SK-N-MC (cell line): Measurements from ENCODE around the gene RRP12.

Experiments
- EZH2 ChIP-seq: fragments of 200-600 bp; sonication (generic); IDR thresholded peaks from one replicate; pipeline ENCODE4 v1.6.1; 2017; ENCODE audit warnings: antibody characterized with exemption
- FOXP2 ChIP-seq: optimal IDR thresholded peaks from 2 replicates; pipeline ENCODE3; 2011; ENCODE audit warnings: mild to moderate bottlenecking, moderate library complexity; ENCODE audit not compliant: insufficient read depth; ENCODE audit errors: extremely low read length, control extremely low read depth
- POLR2AphosphoS5 ChIP-seq: IDR thresholded peaks from 2 replicates; pipeline ENCODE4 v1.6.1; 2012; ENCODE audit warnings: mild to moderate bottlenecking, low read depth, low read length, borderline replicate concordance

- TF ChIP-seq POLR2AphosphoS5 (peak; percentile 66; the same call in 1 of the 2 replicates), EZH2 (no peak), FOXP2 (no peak)
These were observed at the start of gene RRP12 for GRCh38 chr10:97400665-97401454.
